HepG2 (cell line): ENCODE measurements around the gene TBX21. TPM values are rescaled to one million over a fixed set of nuclear protein-coding genes. Genes with fewer than 3 reads are reported as not detected.

Experiments
- ARID2 ChIP-seq: sonication (generic); formaldehyde crosslinking; IDR thresholded peaks from 2 replicates; pipeline ENCODE4 v1.8.1; 2022; ENCODE audit warnings: mild to moderate bottlenecking, missing genetic modification reagents, borderline replicate concordance
- PPARG ChIP-seq: conservative IDR thresholded peaks from 2 replicates; pipeline ENCODE4 v1.6.1; 2016; ENCODE audit warnings: missing biosample characterization, missing genetic modification reagents
- ZBTB7A ChIP-seq: sonication (generic); formaldehyde crosslinking; IDR thresholded peaks from 2 replicates; pipeline ENCODE4 v1.8.0; 2022; ENCODE audit warnings: mild to moderate bottlenecking, missing genetic modification reagents
- ZC3H4 ChIP-seq: sonication (generic); formaldehyde crosslinking; IDR thresholded peaks from 2 replicates; pipeline ENCODE4 v1.4.0; 2020; ENCODE audit warnings: missing genetic modification reagents, borderline replicate concordance
- ZFX ChIP-seq: sonication (generic); formaldehyde crosslinking; IDR thresholded peaks from 2 replicates; pipeline ENCODE4 v1.4.0; 2020; ENCODE audit warnings: mild to moderate bottlenecking, low read depth, missing genetic modification reagents, moderate library complexity
- ZNF530 ChIP-seq: sonication (generic); formaldehyde crosslinking; IDR thresholded peaks from 2 replicates; pipeline ENCODE4 v1.5.0; 2020; ENCODE audit warnings: low read depth, mild to moderate bottlenecking, missing genetic modification reagents
- ZNF614 ChIP-seq: IDR thresholded peaks from 2 replicates; pipeline ENCODE4 v1.6.1; 2018; ENCODE audit warnings: missing biosample characterization, missing genetic modification reagents, inconsistent platforms, borderline replicate concordance
- polyA plus RNA-seq, 8 experiments: library from polyadenylated mRNA; depleted of rRNA in 3 of 8; stranded (reverse) in 7 of 8; unstranded in 1 of 8; fragments of >200 nt; fragmentation: Illumina TruSeq in 4 of 8; extraction: Trizol in 4 of 8; gene quantifications; 2 replicates each; pipeline versions ENCODE4 v1.2.1 to v1.2.3, GENCODE V29; 2011 to 2016; ENCODE audit warnings: low read depth in 4 of 8, missing spikeins in 1 of 8, mixed read lengths in 1 of 8; ENCODE audit not compliant: insufficient read depth in 1 of 8
- total RNA-seq, 5 experiments: library from RNA; depleted of rRNA; stranded (reverse); fragments of >200 nt; fragmentation: Illumina TruSeq; extraction: Trizol; gene quantifications; 2 replicates each; pipeline ENCODE4 v1.2.3, GENCODE V29; 2016; ENCODE audit warnings: low read depth in 1 of 5
- TF ChIP-seq, protein P1 (sequence below): sonication (generic); formaldehyde crosslinking; IDR thresholded peaks from 2 replicates; pipeline ENCODE4 v1.9.0; 2021; ENCODE audit warnings: missing genetic modification reagents, borderline replicate concordance
- TF ChIP-seq, protein P2 (sequence below): IDR thresholded peaks from 2 replicates; pipeline ENCODE4 v1.6.1; 2018; ENCODE audit warnings: missing genetic modification reagents
- TF ChIP-seq, protein P3 (sequence below): sonication (generic); formaldehyde crosslinking; IDR thresholded peaks from 2 replicates; pipeline ENCODE4 v1.4.0; 2020; ENCODE audit warnings: missing genetic modification reagents
- TF ChIP-seq, protein P4 (sequence below): sonication (generic); formaldehyde crosslinking; IDR thresholded peaks from 2 replicates; pipeline ENCODE4 v1.8.0; 2022; ENCODE audit warnings: missing genetic modification reagents, low read depth, mild to moderate bottlenecking, borderline replicate concordance
- TF ChIP-seq, protein P5 (sequence below): sonication (generic); formaldehyde crosslinking; IDR thresholded peaks from 2 replicates; pipeline ENCODE4 v1.4.0; 2020; ENCODE audit warnings: mild to moderate bottlenecking, missing genetic modification reagents
- TF ChIP-seq, protein P6 (sequence below): IDR thresholded peaks from 2 replicates; pipeline ENCODE4 v1.6.1; 2012; ENCODE audit warnings: low read length, improper control_type of control experiment
- TF ChIP-seq, protein P7 (sequence below): sonication (generic); formaldehyde crosslinking; IDR thresholded peaks from 2 replicates; pipeline ENCODE4 v1.5.1; 2020; ENCODE audit warnings: missing genetic modification reagents, mild to moderate bottlenecking, borderline replicate concordance

Gene TBX21
- total and polyA plus RNA-seq, 2 of the 13 experiments (the other 11 are each of a cell fraction or from before 2014, with no cell fraction given): not detected

DNA sequence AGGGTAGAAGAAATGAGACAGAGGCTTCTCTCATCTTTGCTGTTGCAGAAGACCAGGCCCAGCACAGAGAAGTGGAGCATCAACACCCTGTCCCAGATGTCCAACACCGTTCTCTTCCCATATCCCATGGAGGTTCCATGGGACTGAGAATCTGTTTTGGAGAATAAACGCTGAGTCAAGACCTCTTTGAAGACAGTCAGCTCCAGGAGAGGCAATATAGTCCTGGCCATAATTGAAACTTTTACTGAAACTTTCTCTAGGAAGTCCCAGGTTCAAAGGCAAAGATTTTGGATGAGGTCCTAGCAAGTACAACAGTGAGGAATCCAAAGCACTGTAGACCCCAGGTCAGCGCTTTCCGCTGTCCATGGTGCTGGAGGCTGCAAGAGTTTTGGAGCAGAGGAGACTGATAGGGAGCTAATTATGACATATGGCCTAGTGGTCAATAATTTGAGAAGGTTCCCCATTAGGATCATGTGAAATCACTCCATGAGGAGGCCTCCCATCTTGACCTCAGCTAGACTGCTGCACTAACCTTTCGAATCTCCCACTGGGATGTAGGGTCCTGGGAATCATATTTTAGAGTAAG lies 52.6 kb downstream of the TBX21 start (continued):
- TF ChIP-seq ZNF530 (CRISPR knock-in tag) (0 out of 2 replicates have a peak, but pooled peaks have one; percentile 72), PPARG (CRISPR knock-in tag) (peak; percentile 30; the same call in 1 of the 2 replicates), ZNF614 (CRISPR knock-in tag) (peak; percentile 52; the same call in 1 of the 2 replicates), ARID2 (CRISPR knock-in tag) (no peak), ZFX (no peak), ZBTB7A (CRISPR knock-in tag) (no peak), ZC3H4 (CRISPR knock-in tag) (no peak)
- TF ChIP-seq, protein P1, sequence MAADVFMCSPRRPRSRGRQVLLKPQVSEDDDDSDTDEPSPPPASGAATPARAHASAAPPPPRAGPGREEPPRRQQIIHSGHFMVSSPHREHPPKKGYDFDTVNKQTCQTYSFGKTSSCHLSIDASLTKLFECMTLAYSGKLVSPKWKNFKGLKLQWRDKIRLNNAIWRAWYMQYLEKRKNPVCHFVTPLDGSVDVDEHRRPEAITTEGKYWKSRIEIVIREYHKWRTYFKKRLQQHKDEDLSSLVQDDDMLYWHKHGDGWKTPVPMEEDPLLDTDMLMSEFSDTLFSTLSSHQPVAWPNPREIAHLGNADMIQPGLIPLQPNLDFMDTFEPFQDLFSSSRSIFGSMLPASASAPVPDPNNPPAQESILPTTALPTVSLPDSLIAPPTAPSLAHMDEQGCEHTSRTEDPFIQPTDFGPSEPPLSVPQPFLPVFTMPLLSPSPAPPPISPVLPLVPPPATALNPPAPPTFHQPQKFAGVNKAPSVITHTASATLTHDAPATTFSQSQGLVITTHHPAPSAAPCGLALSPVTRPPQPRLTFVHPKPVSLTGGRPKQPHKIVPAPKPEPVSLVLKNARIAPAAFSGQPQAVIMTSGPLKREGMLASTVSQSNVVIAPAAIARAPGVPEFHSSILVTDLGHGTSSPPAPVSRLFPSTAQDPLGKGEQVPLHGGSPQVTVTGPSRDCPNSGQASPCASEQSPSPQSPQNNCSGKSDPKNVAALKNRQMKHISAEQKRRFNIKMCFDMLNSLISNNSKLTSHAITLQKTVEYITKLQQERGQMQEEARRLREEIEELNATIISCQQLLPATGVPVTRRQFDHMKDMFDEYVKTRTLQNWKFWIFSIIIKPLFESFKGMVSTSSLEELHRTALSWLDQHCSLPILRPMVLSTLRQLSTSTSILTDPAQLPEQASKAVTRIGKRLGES (CRISPR knock-in tag): no peak; the same call in 1 of the 2 replicates
- TF ChIP-seq, protein P2, sequence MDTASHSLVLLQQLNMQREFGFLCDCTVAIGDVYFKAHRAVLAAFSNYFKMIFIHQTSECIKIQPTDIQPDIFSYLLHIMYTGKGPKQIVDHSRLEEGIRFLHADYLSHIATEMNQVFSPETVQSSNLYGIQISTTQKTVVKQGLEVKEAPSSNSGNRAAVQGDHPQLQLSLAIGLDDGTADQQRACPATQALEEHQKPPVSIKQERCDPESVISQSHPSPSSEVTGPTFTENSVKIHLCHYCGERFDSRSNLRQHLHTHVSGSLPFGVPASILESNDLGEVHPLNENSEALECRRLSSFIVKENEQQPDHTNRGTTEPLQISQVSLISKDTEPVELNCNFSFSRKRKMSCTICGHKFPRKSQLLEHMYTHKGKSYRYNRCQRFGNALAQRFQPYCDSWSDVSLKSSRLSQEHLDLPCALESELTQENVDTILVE: peak; percentile 87
- TF ChIP-seq, protein P3, sequence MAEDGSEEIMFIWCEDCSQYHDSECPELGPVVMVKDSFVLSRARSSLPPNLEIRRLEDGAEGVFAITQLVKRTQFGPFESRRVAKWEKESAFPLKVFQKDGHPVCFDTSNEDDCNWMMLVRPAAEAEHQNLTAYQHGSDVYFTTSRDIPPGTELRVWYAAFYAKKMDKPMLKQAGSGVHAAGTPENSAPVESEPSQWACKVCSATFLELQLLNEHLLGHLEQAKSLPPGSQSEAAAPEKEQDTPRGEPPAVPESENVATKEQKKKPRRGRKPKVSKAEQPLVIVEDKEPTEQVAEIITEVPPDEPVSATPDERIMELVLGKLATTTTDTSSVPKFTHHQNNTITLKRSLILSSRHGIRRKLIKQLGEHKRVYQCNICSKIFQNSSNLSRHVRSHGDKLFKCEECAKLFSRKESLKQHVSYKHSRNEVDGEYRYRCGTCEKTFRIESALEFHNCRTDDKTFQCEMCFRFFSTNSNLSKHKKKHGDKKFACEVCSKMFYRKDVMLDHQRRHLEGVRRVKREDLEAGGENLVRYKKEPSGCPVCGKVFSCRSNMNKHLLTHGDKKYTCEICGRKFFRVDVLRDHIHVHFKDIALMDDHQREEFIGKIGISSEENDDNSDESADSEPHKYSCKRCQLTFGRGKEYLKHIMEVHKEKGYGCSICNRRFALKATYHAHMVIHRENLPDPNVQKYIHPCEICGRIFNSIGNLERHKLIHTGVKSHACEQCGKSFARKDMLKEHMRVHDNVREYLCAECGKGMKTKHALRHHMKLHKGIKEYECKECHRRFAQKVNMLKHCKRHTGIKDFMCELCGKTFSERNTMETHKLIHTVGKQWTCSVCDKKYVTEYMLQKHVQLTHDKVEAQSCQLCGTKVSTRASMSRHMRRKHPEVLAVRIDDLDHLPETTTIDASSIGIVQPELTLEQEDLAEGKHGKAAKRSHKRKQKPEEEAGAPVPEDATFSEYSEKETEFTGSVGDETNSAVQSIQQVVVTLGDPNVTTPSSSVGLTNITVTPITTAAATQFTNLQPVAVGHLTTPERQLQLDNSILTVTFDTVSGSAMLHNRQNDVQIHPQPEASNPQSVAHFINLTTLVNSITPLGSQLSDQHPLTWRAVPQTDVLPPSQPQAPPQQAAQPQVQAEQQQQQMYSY (CRISPR knock-in tag): no peak
- TF ChIP-seq, protein P4, sequence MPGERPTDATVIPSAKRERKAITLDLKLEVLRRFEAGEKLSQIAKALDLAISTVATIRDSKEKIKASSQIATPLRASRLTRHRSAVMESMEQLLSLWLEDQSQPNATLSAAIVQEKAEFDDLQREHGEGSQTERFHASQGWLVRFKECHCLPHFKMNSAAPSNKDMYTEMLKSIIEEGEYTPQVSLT: no peak
- TF ChIP-seq, protein P5, sequence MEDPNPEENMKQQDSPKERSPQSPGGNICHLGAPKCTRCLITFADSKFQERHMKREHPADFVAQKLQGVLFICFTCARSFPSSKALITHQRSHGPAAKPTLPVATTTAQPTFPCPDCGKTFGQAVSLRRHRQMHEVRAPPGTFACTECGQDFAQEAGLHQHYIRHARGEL (CRISPR knock-in tag): no peak
- TF ChIP-seq, protein P6, sequence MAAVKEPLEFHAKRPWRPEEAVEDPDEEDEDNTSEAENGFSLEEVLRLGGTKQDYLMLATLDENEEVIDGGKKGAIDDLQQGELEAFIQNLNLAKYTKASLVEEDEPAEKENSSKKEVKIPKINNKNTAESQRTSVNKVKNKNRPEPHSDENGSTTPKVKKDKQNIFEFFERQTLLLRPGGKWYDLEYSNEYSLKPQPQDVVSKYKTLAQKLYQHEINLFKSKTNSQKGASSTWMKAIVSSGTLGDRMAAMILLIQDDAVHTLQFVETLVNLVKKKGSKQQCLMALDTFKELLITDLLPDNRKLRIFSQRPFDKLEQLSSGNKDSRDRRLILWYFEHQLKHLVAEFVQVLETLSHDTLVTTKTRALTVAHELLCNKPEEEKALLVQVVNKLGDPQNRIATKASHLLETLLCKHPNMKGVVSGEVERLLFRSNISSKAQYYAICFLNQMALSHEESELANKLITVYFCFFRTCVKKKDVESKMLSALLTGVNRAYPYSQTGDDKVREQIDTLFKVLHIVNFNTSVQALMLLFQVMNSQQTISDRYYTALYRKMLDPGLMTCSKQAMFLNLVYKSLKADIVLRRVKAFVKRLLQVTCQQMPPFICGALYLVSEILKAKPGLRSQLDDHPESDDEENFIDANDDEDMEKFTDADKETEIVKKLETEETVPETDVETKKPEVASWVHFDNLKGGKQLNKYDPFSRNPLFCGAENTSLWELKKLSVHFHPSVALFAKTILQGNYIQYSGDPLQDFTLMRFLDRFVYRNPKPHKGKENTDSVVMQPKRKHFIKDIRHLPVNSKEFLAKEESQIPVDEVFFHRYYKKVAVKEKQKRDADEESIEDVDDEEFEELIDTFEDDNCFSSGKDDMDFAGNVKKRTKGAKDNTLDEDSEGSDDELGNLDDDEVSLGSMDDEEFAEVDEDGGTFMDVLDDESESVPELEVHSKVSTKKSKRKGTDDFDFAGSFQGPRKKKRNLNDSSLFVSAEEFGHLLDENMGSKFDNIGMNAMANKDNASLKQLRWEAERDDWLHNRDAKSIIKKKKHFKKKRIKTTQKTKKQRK: no peak
- TF ChIP-seq, protein P7, sequence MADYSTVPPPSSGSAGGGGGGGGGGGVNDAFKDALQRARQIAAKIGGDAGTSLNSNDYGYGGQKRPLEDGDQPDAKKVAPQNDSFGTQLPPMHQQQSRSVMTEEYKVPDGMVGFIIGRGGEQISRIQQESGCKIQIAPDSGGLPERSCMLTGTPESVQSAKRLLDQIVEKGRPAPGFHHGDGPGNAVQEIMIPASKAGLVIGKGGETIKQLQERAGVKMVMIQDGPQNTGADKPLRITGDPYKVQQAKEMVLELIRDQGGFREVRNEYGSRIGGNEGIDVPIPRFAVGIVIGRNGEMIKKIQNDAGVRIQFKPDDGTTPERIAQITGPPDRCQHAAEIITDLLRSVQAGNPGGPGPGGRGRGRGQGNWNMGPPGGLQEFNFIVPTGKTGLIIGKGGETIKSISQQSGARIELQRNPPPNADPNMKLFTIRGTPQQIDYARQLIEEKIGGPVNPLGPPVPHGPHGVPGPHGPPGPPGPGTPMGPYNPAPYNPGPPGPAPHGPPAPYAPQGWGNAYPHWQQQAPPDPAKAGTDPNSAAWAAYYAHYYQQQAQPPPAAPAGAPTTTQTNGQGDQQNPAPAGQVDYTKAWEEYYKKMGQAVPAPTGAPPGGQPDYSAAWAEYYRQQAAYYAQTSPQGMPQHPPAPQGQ: no peak
